PC-9 (cell line): ENCODE results near the gene SLC25A20.

Experiments
- CTCF ChIP-seq: fragments of 200-600 bp; sonication (generic); conservative IDR thresholded peaks from 2 replicates; pipeline ENCODE4 v1.6.1; 2017; ENCODE audit warnings: mixed run types, antibody characterized with exemption, mild to moderate bottlenecking, moderate library complexity
- EZH2 ChIP-seq: fragments of 200-600 bp; sonication (generic); IDR thresholded peaks from 2 replicates; pipeline ENCODE4 v1.8.0; 2017; ENCODE audit warnings: antibody characterized with exemption, low read depth

GRCh38 chr3:48837163-48837562, 61.5 kb downstream of the SLC25A20 start:
- TF ChIP-seq CTCF (no peak), EZH2 (no peak)
